HepG2 (cell line): ENCODE measurements around the gene PARD3. TPM values are rescaled to one million over a fixed set of nuclear protein-coding genes. Genes with fewer than 3 reads are reported as not detected.

Experiments used
- AGO2 ChIP-seq: fragments of 200-400 bp; formaldehyde crosslinking; optimal IDR thresholded peaks from 2 replicates; pipeline ENCODE3; 2017; ENCODE audit warnings: mild to moderate bottlenecking, low read depth, low read length, moderate library complexity
- BCL6 ChIP-seq: IDR thresholded peaks from 2 replicates; pipeline ENCODE4 v1.6.1; 2016; ENCODE audit warnings: missing genetic modification reagents, missing compliant biosample characterization
- CREB1 ChIP-seq, 2 experiments: fragments of 450-650 bp in 1 of 2; IDR thresholded peaks; 2 replicates each; pipeline ENCODE4 v1.6.1; 2016 to 2017; ENCODE audit warnings: control low read depth in 1 of 2, mild to moderate bottlenecking in 1 of 2, missing compliant biosample characterization in 1 of 2, missing genetic modification characterization in 1 of 2
- DMAP1 ChIP-seq: IDR thresholded peaks from 2 replicates; pipeline ENCODE4 v1.6.1; 2016
- ELF1 ChIP-seq: sonication (generic); formaldehyde crosslinking; IDR thresholded peaks from 2 replicates; pipeline ENCODE4 v1.4.0; 2020; ENCODE audit warnings: missing genetic modification reagents
- ELF3 ChIP-seq: IDR thresholded peaks from 2 replicates; pipeline ENCODE4 v1.6.1; 2016; ENCODE audit warnings: missing genetic modification reagents, missing compliant biosample characterization
- EP300 ChIP-seq, 3 experiments: sonication (generic) in 1 of 3; formaldehyde crosslinking in 1 of 3; IDR thresholded peaks; 2 replicates each; pipeline versions ENCODE4 v1.5.1 to v1.6.1; 2011 to 2020; ENCODE audit warnings: low read depth in 2 of 3, low read length in 2 of 3, borderline replicate concordance in 1 of 3, improper control_type of control experiment in 1 of 3, mild to moderate bottlenecking in 1 of 3, missing genetic modification reagents in 1 of 3, moderate library complexity in 1 of 3
- FOSL1 ChIP-seq: sonication (generic); formaldehyde crosslinking; IDR thresholded peaks from 2 replicates; pipeline ENCODE4 v1.9.0; 2021; ENCODE audit warnings: missing genetic modification reagents, borderline replicate concordance
- FOXO1 ChIP-seq: sonication (generic); formaldehyde crosslinking; IDR thresholded peaks from 2 replicates; pipeline ENCODE4 v1.4.0; 2020; ENCODE audit warnings: missing genetic modification reagents
- NFYC ChIP-seq: IDR thresholded peaks from 2 replicates; pipeline ENCODE4 v1.6.1; 2016; ENCODE audit warnings: missing genetic modification reagents, missing compliant biosample characterization
- RAD51 ChIP-seq: fragments of 450-650 bp; IDR thresholded peaks from 2 replicates; pipeline ENCODE4 v1.6.1; 2016; ENCODE audit warnings: borderline replicate concordance
- RFXANK ChIP-seq: IDR thresholded peaks from 2 replicates; pipeline ENCODE4 v1.6.1; 2016
- SALL2 ChIP-seq: sonication (generic); formaldehyde crosslinking; IDR thresholded peaks from 2 replicates; pipeline ENCODE4 v1.8.1; 2023; ENCODE audit warnings: mild to moderate bottlenecking, missing genetic modification reagents, inconsistent platforms
- SMARCC2 ChIP-seq: fragments of 450-650 bp; IDR thresholded peaks from 2 replicates; pipeline ENCODE4 v1.6.1; 2017; ENCODE audit warnings: antibody characterized with exemption, mild to moderate bottlenecking
- SP5 ChIP-seq: IDR thresholded peaks from 2 replicates; pipeline ENCODE4 v1.6.1; 2016; ENCODE audit warnings: low read depth, borderline replicate concordance
- TBX3 ChIP-seq: fragments of 450-650 bp; IDR thresholded peaks from 2 replicates; pipeline ENCODE4 v1.6.1; 2017; ENCODE audit warnings: antibody characterized with exemption, mild to moderate bottlenecking, inconsistent platforms, borderline replicate concordance
- TEAD3 ChIP-seq: optimal IDR thresholded peaks from 2 replicates; pipeline ENCODE3; 2016; ENCODE audit warnings: borderline replicate concordance
- THAP11 ChIP-seq: IDR thresholded peaks from 2 replicates; pipeline ENCODE4 v1.6.1; 2016; ENCODE audit warnings: missing biosample characterization, missing genetic modification reagents
- ZBTB7B ChIP-seq: sonication (generic); formaldehyde crosslinking; IDR thresholded peaks from 2 replicates; pipeline ENCODE4 v1.4.0; 2020; ENCODE audit warnings: missing genetic modification reagents
- ZNF124 ChIP-seq: sonication (generic); formaldehyde crosslinking; IDR thresholded peaks from 2 replicates; pipeline ENCODE4 v1.4.0; 2020; ENCODE audit warnings: missing genetic modification reagents
- ZNF24 ChIP-seq: fragments of 450-650 bp; IDR thresholded peaks from 2 replicates; pipeline ENCODE4 v1.6.1; 2017; ENCODE audit warnings: antibody characterized with exemption, mild to moderate bottlenecking
- ZNF263 ChIP-seq: sonication (generic); formaldehyde crosslinking; IDR thresholded peaks from 2 replicates; pipeline ENCODE4 v1.4.0; 2020; ENCODE audit warnings: missing genetic modification reagents
- ZNF326 ChIP-seq: sonication (generic); formaldehyde crosslinking; IDR thresholded peaks from 2 replicates; pipeline ENCODE4 v1.4.0; 2020; ENCODE audit warnings: missing genetic modification reagents, borderline replicate concordance
- ZNF460 ChIP-seq: sonication (generic); formaldehyde crosslinking; IDR thresholded peaks from 2 replicates; pipeline ENCODE4 v1.5.1; 2020; ENCODE audit warnings: missing genetic modification reagents, mild to moderate bottlenecking, borderline replicate concordance
- ZNF562 ChIP-seq: sonication (generic); formaldehyde crosslinking; IDR thresholded peaks from 2 replicates; pipeline ENCODE4 v1.8.0; 2022; ENCODE audit warnings: missing genetic modification reagents, borderline replicate concordance
- ZNF709 ChIP-seq: sonication (generic); formaldehyde crosslinking; IDR thresholded peaks from 2 replicates; pipeline ENCODE4 v1.5.0; 2020; ENCODE audit warnings: mild to moderate bottlenecking, missing genetic modification reagents
- ZNF75D ChIP-seq: sonication (generic); formaldehyde crosslinking; IDR thresholded peaks from 2 replicates; pipeline ENCODE4 v1.8.1; 2023; ENCODE audit warnings: missing genetic modification reagents, mild to moderate bottlenecking, borderline replicate concordance
- polyA plus RNA-seq, 8 experiments: library from polyadenylated mRNA; depleted of rRNA in 3 of 8; stranded (reverse) in 7 of 8; unstranded in 1 of 8; fragments of >200 nt; fragmentation: Illumina TruSeq in 4 of 8; extraction: Trizol in 4 of 8; gene quantifications; 2 replicates each; pipeline versions ENCODE4 v1.2.1 to v1.2.3, GENCODE V29; 2011 to 2016; ENCODE audit warnings: low read depth in 4 of 8, missing spikeins in 1 of 8, mixed read lengths in 1 of 8; ENCODE audit not compliant: insufficient read depth in 1 of 8
- total RNA-seq, 5 experiments: library from RNA; depleted of rRNA; stranded (reverse); fragments of >200 nt; fragmentation: Illumina TruSeq; extraction: Trizol; gene quantifications; 2 replicates each; pipeline ENCODE4 v1.2.3, GENCODE V29; 2016; ENCODE audit warnings: low read depth in 1 of 5
- TF ChIP-seq, protein P1 (sequence below): sonication (generic); formaldehyde crosslinking; IDR thresholded peaks from 2 replicates; pipeline ENCODE4 v1.5.0; 2020; ENCODE audit warnings: missing genetic modification reagents
- TF ChIP-seq, protein P2 (sequence below): sonication (generic); formaldehyde crosslinking; IDR thresholded peaks from 2 replicates; pipeline ENCODE4 v1.5.0; 2020; ENCODE audit warnings: missing genetic modification reagents, mild to moderate bottlenecking, borderline replicate concordance
- TF ChIP-seq, protein P3 (sequence below): IDR thresholded peaks from 2 replicates; pipeline ENCODE4 v1.6.1; 2016; ENCODE audit warnings: missing genetic modification reagents, missing compliant biosample characterization
- TF ChIP-seq, protein P4 (sequence below): IDR thresholded peaks from 2 replicates; pipeline ENCODE4 v1.6.1; 2012; ENCODE audit warnings: inconsistent platforms
- TF ChIP-seq, protein P5 (sequence below): sonication (generic); formaldehyde crosslinking; IDR thresholded peaks from 2 replicates; pipeline ENCODE4 v1.4.0; 2020; ENCODE audit warnings: missing genetic modification reagents, low read depth, mild to moderate bottlenecking, borderline replicate concordance

Gene PARD3
- total and polyA plus RNA-seq, 2 of the 13 experiments (the other 11 are each of a cell fraction or from before 2014, with no cell fraction given): 40.9 to 60.0 TPM

DNA sequence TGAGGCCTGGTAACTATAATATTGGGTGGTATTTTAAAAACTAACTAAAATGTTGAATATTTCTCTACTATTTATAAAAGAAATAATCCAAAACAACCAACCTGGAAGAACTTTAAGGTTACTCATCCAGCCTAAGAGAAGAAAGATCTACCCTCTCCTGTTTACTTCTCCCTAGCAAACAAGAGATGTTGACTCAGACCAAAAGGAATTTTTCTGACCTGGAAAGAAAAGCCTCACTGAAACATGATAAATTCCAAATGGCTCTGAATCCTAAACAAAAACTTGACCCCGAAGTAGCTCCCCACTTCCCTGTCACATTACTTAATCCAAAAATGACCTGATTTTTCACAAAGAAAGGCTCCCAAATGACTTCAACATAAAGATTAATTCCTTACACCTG, 101.2 kb downstream of the PARD3 start (continued):
- TF ChIP-seq ZNF460 (CRISPR knock-in tag) (no peak), ZNF326 (CRISPR knock-in tag) (no peak), ZNF562 (CRISPR knock-in tag) (no peak), NFYC (CRISPR knock-in tag) (no peak), ZBTB7B (CRISPR knock-in tag) (no peak), RFXANK (no peak), TEAD3 (CRISPR knock-in tag) (peak; percentile 54), FOXO1 (CRISPR knock-in tag) (peak; percentile 54; the same call in 1 of the 2 replicates), ELF3 (peak; percentile 39), FOSL1 (CRISPR knock-in tag) (no peak), RAD51 (no peak), TBX3 (no peak), SP5 (no peak), ZNF75D (CRISPR knock-in tag) (no peak), BCL6 (CRISPR knock-in tag) (peak; percentile 93), ZNF124 (CRISPR knock-in tag) (no peak), THAP11 (CRISPR knock-in tag) (peak; percentile 24; the same call in 1 of the 2 replicates), ZNF263 (CRISPR knock-in tag) (no peak), SMARCC2 (no peak), ELF1 (no peak), ZNF709 (CRISPR knock-in tag) (no peak), SALL2 (no peak), DMAP1 (CRISPR knock-in tag) (no peak), CREB1 (IDR thresholded peaks at IDR 0.05) (no peak), CREB1 (CRISPR knock-in tag; IDR thresholded peaks at IDR 0.05) (peak; percentile 39; the same call in 1 of the 2 replicates), ZNF24 (no peak), AGO2 (no peak), EP300 (IDR thresholded peaks at IDR 0.05; ENCODE audit: low read depth in 2 of 2, low read length in 2 of 2) (peak in 1 of 2 experiments; percentile 78; a peak in 2 of 4 replicates), EP300 (CRISPR knock-in tag; IDR thresholded peaks at IDR 0.05; ENCODE audit: borderline replicate concordance) (no peak)
- TF ChIP-seq, protein P1, sequence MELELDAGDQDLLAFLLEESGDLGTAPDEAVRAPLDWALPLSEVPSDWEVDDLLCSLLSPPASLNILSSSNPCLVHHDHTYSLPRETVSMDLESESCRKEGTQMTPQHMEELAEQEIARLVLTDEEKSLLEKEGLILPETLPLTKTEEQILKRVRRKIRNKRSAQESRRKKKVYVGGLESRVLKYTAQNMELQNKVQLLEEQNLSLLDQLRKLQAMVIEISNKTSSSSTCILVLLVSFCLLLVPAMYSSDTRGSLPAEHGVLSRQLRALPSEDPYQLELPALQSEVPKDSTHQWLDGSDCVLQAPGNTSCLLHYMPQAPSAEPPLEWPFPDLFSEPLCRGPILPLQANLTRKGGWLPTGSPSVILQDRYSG: no peak
- TF ChIP-seq, protein P2, sequence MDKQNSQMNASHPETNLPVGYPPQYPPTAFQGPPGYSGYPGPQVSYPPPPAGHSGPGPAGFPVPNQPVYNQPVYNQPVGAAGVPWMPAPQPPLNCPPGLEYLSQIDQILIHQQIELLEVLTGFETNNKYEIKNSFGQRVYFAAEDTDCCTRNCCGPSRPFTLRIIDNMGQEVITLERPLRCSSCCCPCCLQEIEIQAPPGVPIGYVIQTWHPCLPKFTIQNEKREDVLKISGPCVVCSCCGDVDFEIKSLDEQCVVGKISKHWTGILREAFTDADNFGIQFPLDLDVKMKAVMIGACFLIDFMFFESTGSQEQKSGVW (CRISPR knock-in tag): no peak
- TF ChIP-seq, protein P3, sequence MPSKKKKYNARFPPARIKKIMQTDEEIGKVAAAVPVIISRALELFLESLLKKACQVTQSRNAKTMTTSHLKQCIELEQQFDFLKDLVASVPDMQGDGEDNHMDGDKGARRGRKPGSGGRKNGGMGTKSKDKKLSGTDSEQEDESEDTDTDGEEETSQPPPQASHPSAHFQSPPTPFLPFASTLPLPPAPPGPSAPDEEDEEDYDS (CRISPR knock-in tag): no peak
- TF ChIP-seq, protein P4, sequence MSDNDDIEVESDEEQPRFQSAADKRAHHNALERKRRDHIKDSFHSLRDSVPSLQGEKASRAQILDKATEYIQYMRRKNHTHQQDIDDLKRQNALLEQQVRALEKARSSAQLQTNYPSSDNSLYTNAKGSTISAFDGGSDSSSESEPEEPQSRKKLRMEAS: no peak
- TF ChIP-seq, protein P5, sequence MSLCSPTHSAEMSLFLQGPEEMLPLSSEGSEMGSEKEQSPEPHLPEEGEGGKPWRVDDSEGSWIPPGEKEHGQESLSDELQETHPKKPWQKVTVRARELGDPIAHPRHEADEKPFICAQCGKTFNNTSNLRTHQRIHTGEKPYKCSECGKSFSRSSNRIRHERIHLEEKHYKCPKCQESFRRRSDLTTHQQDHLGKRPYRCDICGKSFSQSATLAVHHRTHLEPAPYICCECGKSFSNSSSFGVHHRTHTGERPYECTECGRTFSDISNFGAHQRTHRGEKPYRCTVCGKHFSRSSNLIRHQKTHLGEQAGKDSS (CRISPR knock-in tag): no peak
